Smooth muscle cell of the brain vasculature (primary cell): Measurements from ENCODE around the gene TMA16.
"Not testable (repeated sequence)": the region's sequence is repeated elsewhere in the genome, so short reads cannot be mapped to it uniquely, and the experiment has no call there.

Experiments
- DNase-seq: peaks from one replicate; pipeline ENCODE4 v3.0.0-alpha.2; 2012; ENCODE audit warnings: low read depth, low spot score

TMA16 gene

GRCh38 chr4:163515198-163515597 lies 20.7 kb downstream of the TMA16 start:
- DNase-seq: no peak

- no peak for DNase-seq
Observed at GRCh38 chr4:163523791-163524365, 29.4 kb downstream of the TMA16 start.

GRCh38 chr4:163525982-163526381 lies 31.5 kb downstream of the TMA16 start:
- DNase-seq: no peak

GRCh38 chr4:163527172-163527571 lies 32.7 kb downstream of the TMA16 start:
- DNase-seq: no peak

GRCh38 chr4:163528653-163529052 lies 34.2 kb downstream of the TMA16 start:
- DNase-seq: no peak

GRCh38 chr4:163534056-163534455 lies 39.6 kb downstream of the TMA16 start:
- no peak for DNase-seq

- no peak for DNase-seq
Observed at GRCh38 chr4:163535657-163536056, 41.2 kb downstream of the TMA16 start.

GRCh38 chr4:163536091-163536490 lies 41.6 kb downstream of the TMA16 start:
- DNase-seq: no peak

- DNase-seq: no peak
Observed at GRCh38 chr4:163537114-163537513, 42.6 kb downstream of the TMA16 start.

GRCh38 chr4:163538820-163539219 lies 44.3 kb downstream of the TMA16 start:
- DNase-seq: not testable (repeated sequence)

- no peak for DNase-seq
Observed at GRCh38 chr4:163540448-163540847, 46.0 kb downstream of the TMA16 start.

GRCh38 chr4:163540977-163541376 lies 46.5 kb downstream of the TMA16 start:
- DNase-seq: peak; percentile 43

GRCh38 chr4:163542275-163542674 lies 47.8 kb downstream of the TMA16 start:
- no peak for DNase-seq

GRCh38 chr4:163544407-163545038 lies 50.0 kb downstream of the TMA16 start:
- DNase-seq: no peak

- DNase-seq: no peak
Observed at GRCh38 chr4:163548481-163549243, 54.2 kb downstream of the TMA16 start.

GRCh38 chr4:163550869-163551267 lies 56.4 kb downstream of the TMA16 start:
- DNase-seq: no peak

GRCh38 chr4:163553146-163553545 lies 58.7 kb downstream of the TMA16 start:
- DNase-seq: no peak

GRCh38 chr4:163554870-163555465 lies 60.5 kb downstream of the TMA16 start:
- no peak for DNase-seq

- no peak for DNase-seq
Observed at GRCh38 chr4:163556177-163556576, 61.7 kb downstream of the TMA16 start.

- DNase-seq: no peak
Observed at GRCh38 chr4:163556650-163557391, 62.3 kb downstream of the TMA16 start.

GRCh38 chr4:163558539-163559044 lies 64.1 kb downstream of the TMA16 start:
- DNase-seq: no peak

- no peak for DNase-seq
Observed at GRCh38 chr4:163562496-163562895, 68.0 kb downstream of the TMA16 start.
